BJ (cell line): Measurements from ENCODE around the gene NPHS1. TPM values are rescaled to one million over a fixed set of nuclear protein-coding genes. Genes with fewer than 3 reads are reported as not detected.

Source experiments
- CTCF ChIA-PET: fragments of 350-600 bp; formaldehyde crosslinking; extraction: SDS; loops from one replicate; lab custom pipeline; 2021; ENCODE audit warnings: antibody characterized with exemption, inconsistent platforms; lab: Yijun Ruan, JAX
- POLR2A ChIA-PET: fragments of 300-600 bp; sonication (Branson Sonifier 250); formaldehyde crosslinking; extraction: SDS; loops from one replicate; lab custom pipeline; 2021; ENCODE audit warnings: antibody characterized with exemption; lab: Charles Lee
- DNase-seq: peaks from one replicate; pipeline ENCODE4 v3.0.0-alpha.2; 2011; ENCODE audit warnings: low read depth
- H3K27me3 ChIP-seq: 2 replicates; pipeline ENCODE4 v1.6.0; 2011; ENCODE audit warnings: low read length; ENCODE audit not compliant: control insufficient read depth, insufficient read depth
- H3K36me3 ChIP-seq: 2 replicates; pipeline ENCODE4 v1.5.1; 2011; ENCODE audit warnings: low read length; ENCODE audit not compliant: control insufficient read depth, insufficient read depth
- H3K4me3 ChIP-seq: 2 replicates; pipeline ENCODE4 v1.5.1; 2011; ENCODE audit warnings: low read depth, mild to moderate bottlenecking, control low read depth, low read length
- polyA plus RNA-seq: library from polyadenylated mRNA; depleted of rRNA; stranded (reverse); fragments of >200 nt; gene quantifications from 2 replicates; pipeline ENCODE4 v1.2.3, GENCODE V29; 2011
- TF ChIP-seq, protein P1 (sequence below): IDR thresholded peaks from 2 replicates; pipeline ENCODE4 v1.5.1; 2011; ENCODE audit warnings: low read depth, mild to moderate bottlenecking, control low read depth, inconsistent platforms, low read length, moderate library complexity; ENCODE audit not compliant: insufficient read depth

NPHS1 gene
- polyA plus RNA-seq, 1 experiment, result not detected

DNA sequence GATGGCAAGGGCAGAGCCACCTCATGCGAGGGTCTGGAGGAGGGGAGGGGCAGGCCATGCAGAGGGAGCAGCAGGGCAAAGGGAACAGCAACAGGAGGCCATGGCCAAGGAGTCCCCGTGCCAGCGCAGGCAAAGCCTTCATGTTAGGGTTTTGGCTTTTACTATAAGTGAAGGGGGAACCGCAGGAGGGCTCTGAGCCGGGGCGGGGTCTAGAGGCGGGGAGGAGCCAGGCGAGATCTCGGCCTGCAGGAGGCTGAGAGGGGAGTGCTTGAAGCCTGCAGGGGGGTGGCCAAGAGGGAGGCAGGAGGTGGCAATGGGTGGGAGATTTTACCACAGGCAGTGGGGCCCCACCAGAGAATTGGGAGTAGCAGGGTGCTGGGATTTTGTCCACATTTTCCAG, 70.7 kb downstream of the NPHS1 start:
- TF ChIP-seq, protein P1, sequence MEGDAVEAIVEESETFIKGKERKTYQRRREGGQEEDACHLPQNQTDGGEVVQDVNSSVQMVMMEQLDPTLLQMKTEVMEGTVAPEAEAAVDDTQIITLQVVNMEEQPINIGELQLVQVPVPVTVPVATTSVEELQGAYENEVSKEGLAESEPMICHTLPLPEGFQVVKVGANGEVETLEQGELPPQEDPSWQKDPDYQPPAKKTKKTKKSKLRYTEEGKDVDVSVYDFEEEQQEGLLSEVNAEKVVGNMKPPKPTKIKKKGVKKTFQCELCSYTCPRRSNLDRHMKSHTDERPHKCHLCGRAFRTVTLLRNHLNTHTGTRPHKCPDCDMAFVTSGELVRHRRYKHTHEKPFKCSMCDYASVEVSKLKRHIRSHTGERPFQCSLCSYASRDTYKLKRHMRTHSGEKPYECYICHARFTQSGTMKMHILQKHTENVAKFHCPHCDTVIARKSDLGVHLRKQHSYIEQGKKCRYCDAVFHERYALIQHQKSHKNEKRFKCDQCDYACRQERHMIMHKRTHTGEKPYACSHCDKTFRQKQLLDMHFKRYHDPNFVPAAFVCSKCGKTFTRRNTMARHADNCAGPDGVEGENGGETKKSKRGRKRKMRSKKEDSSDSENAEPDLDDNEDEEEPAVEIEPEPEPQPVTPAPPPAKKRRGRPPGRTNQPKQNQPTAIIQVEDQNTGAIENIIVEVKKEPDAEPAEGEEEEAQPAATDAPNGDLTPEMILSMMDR, result no peak
- CTCF ChIA-PET, result interaction anchor here (0.9 kb wide), 1 partner anchor 9 kb away, joined by 3 read pairs; no protein-coding TSS in a partner anchor
- no peaks in the 10 kb centered on the region for H3K27me3 ChIP-seq
- no peak for DNase-seq
- H3K36me3 ChIP-seq, result peaks cover 4% of the 10 kb centered on the region
- POLR2A ChIA-PET, result no interaction called here
- no peak overlapping the region for H3K4me3 ChIP-seq

DNA sequence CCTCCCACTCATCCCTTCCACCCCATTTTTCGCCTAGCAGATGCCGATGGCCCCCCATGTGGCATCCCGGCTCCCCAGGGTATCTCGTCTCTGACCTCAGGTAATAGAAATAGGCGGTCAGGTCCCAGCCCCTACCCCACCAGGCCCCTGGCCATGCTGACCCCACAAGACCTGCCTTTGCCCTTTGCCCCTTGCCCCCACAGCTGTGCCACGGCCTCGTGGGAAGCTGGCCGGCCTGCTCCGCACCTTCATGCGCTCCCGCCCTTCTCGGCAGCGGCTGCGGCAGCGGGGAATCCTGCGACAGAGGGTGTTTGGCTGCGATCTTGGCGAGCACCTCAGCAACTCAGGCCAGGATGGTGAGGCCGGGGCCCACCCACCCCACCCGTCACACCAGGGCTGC, 71.6 kb downstream of the NPHS1 start:
- TF ChIP-seq, protein P1, result no peak
- DNase-seq, result no peak
- ChIA-PET CTCF (no interaction called here), POLR2A (no interaction called here)
- Histone ChIP-seq H3K27me3 (no peaks in the 10 kb centered on the region), H3K4me3 (no peak overlapping the region), H3K36me3 (peaks cover 4% of the 10 kb centered on the region)

DNA sequence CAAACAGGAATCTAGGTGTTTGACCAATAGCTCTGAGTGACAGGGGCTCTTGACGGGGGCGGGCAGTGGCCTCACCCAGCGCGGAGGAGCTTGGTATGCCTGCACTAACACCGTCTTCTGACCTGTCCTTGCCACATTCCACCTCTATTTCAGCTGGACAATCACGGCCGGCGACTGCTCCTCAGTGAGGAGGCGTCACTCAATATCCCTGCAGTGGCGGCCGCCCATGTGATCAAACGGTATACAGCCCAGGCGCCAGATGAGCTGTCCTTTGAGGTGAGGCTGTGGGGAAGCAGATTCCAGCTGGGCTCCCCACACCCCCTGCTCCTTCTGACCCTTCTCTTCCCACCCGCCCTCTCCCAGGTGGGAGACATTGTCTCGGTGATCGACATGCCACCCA, 72.2 kb downstream of the NPHS1 start:
- TF ChIP-seq, protein P1, result no peak
- CTCF ChIA-PET, result no interaction called here
- H3K4me3 ChIP-seq, result no peak overlapping the region
- no peaks in the 10 kb centered on the region for H3K27me3 ChIP-seq
- H3K36me3 ChIP-seq, result peaks cover 4% of the 10 kb centered on the region
- POLR2A ChIA-PET, result no interaction called here
- no peak for DNase-seq

DNA sequence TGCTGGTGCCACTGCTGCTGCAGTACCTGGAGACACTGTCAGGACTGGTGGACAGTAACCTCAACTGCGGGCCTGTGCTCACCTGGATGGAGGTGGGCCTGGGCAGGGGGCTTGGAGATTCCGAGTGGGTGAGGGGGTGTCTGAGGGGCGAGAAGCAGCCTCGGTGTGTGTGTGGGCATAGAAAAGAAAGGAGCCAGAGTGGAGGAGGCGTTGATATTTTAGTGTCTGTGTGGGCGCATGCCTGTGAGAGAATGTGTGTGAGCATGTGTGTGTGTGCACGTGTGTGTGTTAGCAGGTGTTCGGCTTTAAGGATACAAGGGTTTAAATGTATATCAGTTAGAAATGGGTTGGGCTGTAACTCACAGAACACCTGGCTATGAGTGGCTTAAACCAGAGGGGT, 73.3 kb downstream of the NPHS1 start:
- H3K36me3 ChIP-seq, result peaks cover 4% of the 10 kb centered on the region
- no peak for DNase-seq
- POLR2A ChIA-PET, result no interaction called here
- TF ChIP-seq, protein P1, result no peak
- H3K27me3 ChIP-seq, result no peaks in the 10 kb centered on the region
- CTCF ChIA-PET, result no interaction called here
- no peak overlapping the region for H3K4me3 ChIP-seq

DNA sequence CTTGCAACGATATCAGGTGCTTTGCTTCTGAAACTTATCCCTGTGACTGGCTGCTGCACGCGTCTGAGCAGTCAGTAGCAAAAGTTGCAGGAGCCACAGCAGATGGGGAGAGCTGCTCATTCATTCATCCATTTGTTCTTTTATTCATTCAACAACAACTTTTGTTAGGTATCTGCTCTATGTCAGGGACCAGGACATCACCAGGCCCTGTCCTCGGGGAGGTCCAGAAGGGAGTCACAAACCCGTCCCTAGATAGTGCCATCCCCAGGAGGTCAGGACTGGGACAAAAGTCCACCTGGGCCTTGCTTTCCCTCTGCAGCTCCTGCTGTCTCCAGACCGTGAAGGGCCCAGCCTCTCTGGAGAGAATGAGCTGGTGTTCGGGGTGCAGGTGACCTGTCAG, 74.3 kb downstream of the NPHS1 start:
- Histone ChIP-seq H3K36me3 (peaks cover 3% of the 10 kb centered on the region), H3K4me3 (no peak overlapping the region), H3K27me3 (no peaks in the 10 kb centered on the region)
- ChIA-PET POLR2A (no interaction called here), CTCF (no interaction called here)
- DNase-seq, result no peak
- TF ChIP-seq, protein P1, result no peak
